ENCODE results near the gene PHEX.
A peak's percentile ranks its signal among the peaks of the same experiment; 100 is the strongest.

PHEX gene

GRCh38 chrX:22039541-22039940 lies 7.4 kb downstream of the PHEX start:
- DNase-seq (ENCODE audit: low read depth in 2 of 2, low spot score in 1 of 2) = no peak

GRCh38 chrX:22040184-22040583 lies 8.1 kb downstream of the PHEX start:
- no peak for DNase-seq (ENCODE audit: low read depth in 2 of 2, low spot score in 1 of 2)

DNA sequence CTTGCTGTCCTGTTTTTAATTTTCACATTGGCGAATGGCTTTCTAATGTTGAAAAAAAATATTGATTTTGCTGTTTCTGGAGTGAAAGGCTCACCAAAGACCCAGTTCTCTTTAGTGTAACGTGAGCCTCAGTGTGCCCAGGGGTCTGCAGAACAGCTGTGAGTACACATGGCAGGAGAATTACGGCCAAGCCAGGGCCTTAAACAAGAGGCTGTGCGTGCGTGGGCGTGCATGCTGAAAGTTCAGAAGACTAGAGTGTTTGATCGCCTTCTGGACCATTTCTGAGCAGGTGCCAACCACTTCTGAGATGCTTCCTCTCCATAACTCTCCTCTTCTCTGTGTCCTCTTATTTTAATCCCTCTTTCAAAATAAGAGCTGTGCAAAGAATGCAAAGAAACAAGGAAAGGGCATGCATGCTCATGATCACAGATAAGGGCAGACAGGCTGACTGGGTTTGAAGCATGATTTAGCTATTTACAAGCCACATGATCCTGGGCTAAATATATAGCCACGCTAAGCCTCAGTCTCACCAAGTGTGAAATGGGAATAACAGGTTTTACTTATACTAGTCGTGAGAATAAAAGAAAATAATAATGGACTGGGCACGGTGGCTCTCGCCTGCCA lies 9.9 kb downstream of the PHEX start:
- no peak for DNase-seq (ENCODE audit: low read depth in 2 of 2, low spot score in 1 of 2)

DNA sequence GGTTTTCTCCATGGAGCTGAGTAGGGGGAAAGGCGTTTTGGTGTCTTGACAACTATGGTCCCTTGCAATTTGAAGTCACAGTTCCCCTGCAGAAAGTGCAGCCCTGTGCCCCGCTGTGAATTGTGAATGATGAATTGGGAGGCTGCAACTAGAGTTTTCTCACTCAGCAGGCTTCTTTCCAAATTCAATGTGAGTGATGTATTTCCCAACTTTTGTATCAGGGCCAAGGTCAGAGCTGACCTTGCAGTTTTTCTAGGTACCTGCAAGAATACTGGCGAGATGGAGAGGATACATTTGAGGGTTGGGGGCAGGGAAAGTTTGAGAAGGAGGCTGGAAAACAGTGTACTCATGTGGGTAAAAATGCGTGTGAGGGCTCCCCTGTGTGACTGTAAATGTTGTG lies 11.7 kb downstream of the PHEX start:
- DNase-seq (ENCODE audit: low read depth in 2 of 2, low spot score in 1 of 2) = no peak

DNA sequence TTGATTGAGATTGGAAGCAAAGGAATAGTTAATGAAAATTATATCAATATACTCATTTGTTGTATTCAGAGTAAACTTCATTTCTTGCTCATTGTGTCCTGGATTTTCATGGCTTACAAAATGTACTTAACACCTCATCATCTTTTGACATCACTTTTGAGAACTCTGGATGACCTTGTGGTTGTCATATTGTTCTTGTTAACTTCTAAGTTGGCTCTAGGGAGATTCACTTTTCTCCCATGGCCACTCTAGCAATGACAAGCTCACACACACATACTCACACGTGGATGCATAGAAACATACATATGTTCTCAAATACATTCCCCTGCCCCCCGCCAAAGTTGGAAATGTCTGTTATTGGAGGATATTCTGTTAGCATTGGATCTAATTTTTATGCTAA lies 15.3 kb downstream of the PHEX start:
- DNase-seq (ENCODE audit: low read depth in 2 of 2, low spot score in 1 of 2) = no peak

DNA sequence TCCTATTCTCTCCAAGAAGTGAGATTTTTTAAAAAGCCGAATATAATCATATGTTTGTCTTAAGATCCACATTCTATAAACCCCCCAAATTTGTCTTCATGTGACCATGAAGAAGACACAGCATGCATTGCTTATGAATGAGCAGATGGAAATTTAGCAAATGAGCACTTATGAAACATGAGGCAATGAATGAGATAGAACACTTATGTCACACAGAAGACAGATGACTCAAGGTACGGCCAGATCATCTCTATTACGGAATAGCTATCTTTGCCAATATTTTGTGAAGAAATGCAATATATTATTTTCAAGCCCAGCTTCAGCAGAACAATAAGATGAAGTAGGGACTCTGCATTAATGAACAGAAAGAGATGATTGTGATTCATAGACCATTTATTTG lies 21.4 kb downstream of the PHEX start:
- no peak for DNase-seq (ENCODE audit: low read depth in 2 of 2, low spot score in 1 of 2)

DNA sequence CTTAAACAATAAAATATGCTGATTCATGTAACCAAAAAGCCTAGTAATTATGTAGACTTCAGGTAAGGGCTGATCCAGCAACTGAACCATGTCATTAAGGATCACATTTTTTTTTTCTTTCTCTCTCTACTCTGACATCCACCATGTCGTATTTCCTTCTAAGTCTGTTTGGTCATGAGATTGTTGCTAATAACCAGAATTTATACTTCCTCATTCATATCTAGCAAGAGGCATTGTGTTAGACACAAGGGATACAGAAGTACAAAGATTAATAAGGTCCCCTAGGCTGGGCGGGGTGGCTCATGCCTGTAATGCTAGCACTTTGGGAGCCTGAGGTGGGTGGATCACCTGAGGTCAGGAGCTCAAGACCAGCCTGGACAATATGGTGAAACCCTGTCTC lies 24.1 kb downstream of the PHEX start:
- no peak for DNase-seq (ENCODE audit: low read depth in 2 of 2, low spot score in 1 of 2)

DNA sequence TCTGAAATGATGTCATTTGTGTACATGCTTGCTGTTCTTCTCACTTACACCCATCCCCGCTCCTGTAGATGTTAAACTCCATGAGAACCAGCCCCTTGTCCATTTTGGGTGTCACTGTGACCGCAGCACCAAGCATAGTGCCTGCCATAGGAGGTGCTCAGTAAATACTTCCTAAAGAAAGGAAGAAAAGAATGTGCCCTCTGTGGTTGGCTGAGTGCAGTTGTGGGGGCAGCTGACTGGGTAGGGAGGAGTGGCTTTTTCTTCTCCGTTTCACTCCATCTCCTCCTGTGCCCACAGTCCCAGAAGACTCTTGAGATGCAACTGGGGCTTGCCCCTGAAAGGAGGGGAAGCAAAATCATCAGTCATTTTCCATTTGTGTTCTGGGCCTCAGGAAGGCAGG lies 25.5 kb downstream of the PHEX start:
- no peak for DNase-seq (ENCODE audit: low read depth in 2 of 2, low spot score in 1 of 2)

DNA sequence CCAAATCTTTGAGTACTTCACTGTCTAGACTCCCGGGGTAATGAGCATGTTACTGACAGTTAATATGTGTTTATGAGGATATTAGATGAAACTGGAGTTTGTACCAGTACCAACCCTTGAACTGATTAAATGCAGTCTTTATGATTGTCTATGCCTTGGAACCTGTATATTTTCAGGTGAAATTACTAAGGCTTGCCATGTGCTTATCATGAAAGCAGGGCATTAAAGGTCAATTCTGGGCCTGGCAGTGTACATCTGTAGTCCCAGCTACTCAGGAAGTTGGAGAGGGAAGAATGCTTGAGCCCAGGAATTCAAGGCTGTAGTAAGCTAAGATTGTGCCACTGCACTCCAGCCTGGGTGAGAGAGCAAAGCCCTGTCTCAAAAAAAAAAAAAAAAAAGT lies 27.6 kb downstream of the PHEX start:
- no peak for DNase-seq (ENCODE audit: low read depth in 2 of 2, low spot score in 1 of 2)

- no peak for DNase-seq (ENCODE audit: low read depth in 2 of 2, low spot score in 1 of 2)
Measured at GRCh38 chrX:22060415-22061280, 28.5 kb downstream of the PHEX start.

DNA sequence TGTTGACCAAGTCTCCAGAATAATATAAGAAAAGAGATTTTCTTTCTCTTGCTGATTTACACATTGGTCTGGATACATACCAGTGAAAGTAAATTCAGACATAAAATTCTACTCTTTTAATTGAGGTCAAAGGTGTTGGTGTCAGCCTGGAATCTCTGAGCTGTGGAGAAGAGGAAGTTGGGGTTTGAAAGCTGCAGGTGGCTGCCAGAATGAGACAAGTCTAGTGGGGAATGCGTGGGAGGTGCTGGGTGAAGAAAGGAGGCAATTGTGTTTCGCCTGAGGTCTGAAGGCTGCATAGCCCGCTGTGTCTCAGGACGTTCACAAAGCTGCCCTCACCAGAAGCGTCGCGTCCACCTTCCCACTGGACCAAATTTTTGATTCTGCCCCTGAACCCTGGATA lies 31.2 kb downstream of the PHEX start:
- DNase-seq (ENCODE audit: low read depth in 2 of 2, low spot score in 1 of 2) = no peak

GRCh38 chrX:22069586-22069985 lies 37.5 kb downstream of the PHEX start:
- no peak for DNase-seq (ENCODE audit: low read depth in 2 of 2, low spot score in 1 of 2)

DNA sequence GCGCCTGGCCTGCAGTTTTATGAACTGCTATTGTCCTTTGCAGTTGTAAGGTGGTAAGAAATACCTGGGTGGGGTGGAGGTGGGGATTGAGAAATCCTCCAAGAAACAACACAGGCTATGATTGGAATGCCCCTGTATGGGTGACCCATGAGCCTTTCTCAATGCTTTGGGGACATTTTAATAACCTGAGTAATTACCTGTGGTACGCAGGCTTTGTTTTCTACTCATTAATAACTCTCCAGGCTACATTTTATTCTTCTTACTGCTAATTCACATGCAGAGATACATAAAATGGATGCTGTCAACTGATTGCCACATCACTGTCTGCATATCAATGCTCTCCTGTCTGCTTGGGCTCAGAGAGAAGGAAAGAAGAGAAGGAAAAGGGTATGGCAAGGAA lies 41.8 kb downstream of the PHEX start:
- no peak for DNase-seq (ENCODE audit: low read depth in 2 of 2, low spot score in 1 of 2)

- DNase-seq (ENCODE audit: low read depth in 2 of 2, low spot score in 1 of 2) = no peak
Measured at GRCh38 chrX:22078117-22078516, 46.0 kb downstream of the PHEX start.

GRCh38 chrX:22081475-22082092 lies 49.5 kb downstream of the PHEX start:
- DNase-seq (ENCODE audit: low read depth in 2 of 2, low spot score in 1 of 2) = peak; percentile 9 to 11

DNA sequence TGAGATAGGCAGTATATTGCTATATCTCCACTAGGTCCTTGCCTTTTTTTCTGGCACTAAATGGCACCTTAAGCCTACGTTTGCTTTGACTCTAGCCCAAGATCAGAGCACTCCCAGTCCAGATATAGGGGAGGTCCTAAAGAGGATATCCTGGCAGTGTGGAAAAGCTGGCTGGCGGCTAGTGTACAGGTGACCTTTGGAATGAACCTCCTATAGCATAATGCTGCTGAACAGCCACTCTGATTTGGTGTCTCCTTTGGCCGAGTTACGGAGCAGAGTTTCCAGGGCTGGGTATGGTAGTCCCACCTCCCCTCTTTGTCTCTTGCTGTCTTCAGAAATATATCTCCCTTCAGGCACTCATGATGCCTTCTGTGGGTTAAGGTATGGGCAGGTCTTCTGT lies 53.9 kb downstream of the PHEX start:
- DNase-seq (ENCODE audit: low read depth in 2 of 2, low spot score in 1 of 2) = no peak

- DNase-seq (ENCODE audit: low read depth in 2 of 2, low spot score in 1 of 2) = no peak
Measured at GRCh38 chrX:22087011-22087557, 55.0 kb downstream of the PHEX start.

DNA sequence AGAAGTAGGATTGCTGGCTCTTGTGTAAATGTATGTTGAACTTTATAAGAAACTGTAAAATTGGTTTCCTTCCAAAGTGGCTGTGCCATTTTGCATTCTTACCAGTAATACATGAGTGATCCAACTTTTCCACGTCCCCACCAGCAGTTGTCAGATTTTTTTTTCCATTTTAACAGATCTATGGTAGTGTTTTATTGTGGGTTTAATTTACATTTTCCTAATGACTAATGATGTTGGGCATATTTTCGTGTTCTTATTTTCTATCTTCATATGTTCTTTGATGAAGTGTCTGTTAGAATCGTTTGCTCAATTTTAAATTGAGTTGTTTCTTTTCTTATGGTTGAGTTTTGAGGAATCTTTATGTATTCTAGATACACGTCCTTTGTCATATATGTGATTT lies 56.2 kb downstream of the PHEX start:
- no peak for DNase-seq (ENCODE audit: low read depth in 2 of 2, low spot score in 1 of 2)

GRCh38 chrX:22090181-22090580 lies 58.1 kb downstream of the PHEX start:
- DNase-seq (ENCODE audit: low read depth in 2 of 2, low spot score in 1 of 2) = no peak

DNA sequence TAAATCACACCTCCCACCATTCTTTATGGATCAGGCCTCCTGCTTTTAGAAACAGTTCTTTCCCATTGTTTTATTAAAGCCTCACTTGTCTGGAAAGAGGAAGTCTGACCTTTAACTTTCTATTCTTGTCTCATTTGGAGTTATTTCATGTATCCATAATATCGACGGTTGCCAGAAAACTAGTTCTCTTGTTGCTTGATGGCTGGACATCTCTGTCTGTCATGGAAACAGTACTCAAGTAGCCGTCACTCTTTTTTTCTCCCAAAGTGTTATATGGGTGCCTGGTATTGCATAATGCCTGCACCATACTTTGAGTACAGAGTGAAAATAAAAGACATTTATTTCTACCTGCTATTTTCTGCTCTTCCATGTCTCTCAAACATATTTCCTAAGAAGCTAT lies 61.4 kb downstream of the PHEX start:
- no peak for DNase-seq (ENCODE audit: low read depth in 2 of 2, low spot score in 1 of 2)

GRCh38 chrX:22095286-22095685 lies 63.2 kb downstream of the PHEX start:
- DNase-seq (ENCODE audit: low read depth in 2 of 2, low spot score in 1 of 2) = no peak

DNA sequence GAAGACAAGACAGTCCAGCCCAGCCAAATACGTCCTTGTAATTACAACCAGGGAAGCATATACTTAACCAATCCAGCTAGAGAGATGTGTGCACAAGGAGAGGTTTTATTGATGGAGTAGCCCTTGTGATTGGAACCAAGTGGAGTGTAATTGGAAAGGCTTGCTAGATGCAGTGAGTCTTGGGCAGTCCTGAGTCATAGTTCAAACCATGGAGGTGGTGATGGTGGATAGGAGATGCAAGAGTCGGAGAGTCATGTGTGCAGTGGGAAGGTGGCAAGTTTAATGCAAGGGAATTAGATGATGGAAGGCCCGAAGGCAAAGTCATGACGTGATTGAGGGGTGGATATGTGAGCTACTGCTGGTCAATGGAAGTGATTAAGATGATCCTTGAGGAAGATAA lies 63.7 kb downstream of the PHEX start:
- no peak for DNase-seq (ENCODE audit: low read depth in 2 of 2, low spot score in 1 of 2)
